H9 (cell line): ENCODE data around the gene PPP2R5E. TPM values are rescaled to one million over a fixed set of nuclear protein-coding genes. Genes with fewer than 3 reads are reported as not detected.

Experiments used
- DNase-seq: peaks from one replicate; pipeline ENCODE4 v3.0.0-alpha.2; 2017
- H2AFZ ChIP-seq: one replicate; pipeline ENCODE4 v1.6.1; 2013; ENCODE audit warnings: mild to moderate bottlenecking, low read length, control low read depth, moderate library complexity
- H2AK5ac ChIP-seq: 2 replicates; pipeline ENCODE4 v1.6.1; 2013; ENCODE audit warnings: low read length, control low read depth, mixed read lengths; ENCODE audit not compliant: insufficient read length
- H2BK120ac ChIP-seq: one replicate; pipeline ENCODE4 v1.6.1; 2013; ENCODE audit warnings: low read depth, mild to moderate bottlenecking, low read length, control low read depth, inconsistent platforms; ENCODE audit not compliant: poor library complexity, severe bottlenecking
- H2BK12ac ChIP-seq: 2 replicates; pipeline ENCODE4 v1.6.1; 2013; ENCODE audit warnings: low read length, control low read depth, mixed read lengths, low read depth; ENCODE audit not compliant: insufficient read length
- H2BK15ac ChIP-seq: 2 replicates; pipeline ENCODE4 v1.6.1; 2013; ENCODE audit warnings: low read depth, low read length, control low read depth
- H2BK20ac ChIP-seq: one replicate; pipeline ENCODE4 v1.6.1; 2013; ENCODE audit warnings: low read depth, mild to moderate bottlenecking, low read length, control low read depth, inconsistent platforms; ENCODE audit not compliant: poor library complexity, severe bottlenecking
- H2BK5ac ChIP-seq: 2 replicates; pipeline ENCODE4 v1.6.1; 2013; ENCODE audit warnings: low read length, control low read depth, mixed read lengths; ENCODE audit not compliant: insufficient read length
- H3K14ac ChIP-seq: 2 replicates; pipeline ENCODE4 v1.6.1; 2013; ENCODE audit warnings: low read length, control low read depth; ENCODE audit not compliant: insufficient read depth
- H3K18ac ChIP-seq: 2 replicates; pipeline ENCODE4 v1.6.1; 2013; ENCODE audit warnings: low read depth, mild to moderate bottlenecking, mixed read lengths, low read length, control low read depth; ENCODE audit not compliant: insufficient read length
- H3K23ac ChIP-seq: 2 replicates; pipeline ENCODE4 v1.6.1; 2013; ENCODE audit warnings: low read length, control low read depth, mixed read lengths, low read depth; ENCODE audit not compliant: insufficient read length
- H3K23me2 ChIP-seq: 2 replicates; pipeline ENCODE4 v1.6.1; 2013; ENCODE audit warnings: low read depth, mild to moderate bottlenecking, mixed read lengths, low read length, control low read depth; ENCODE audit not compliant: insufficient read length, poor library complexity, severe bottlenecking
- H3K27ac ChIP-seq: 2 replicates; pipeline ENCODE4 v1.5.1; 2013; ENCODE audit warnings: low read length, control low read depth, mixed read lengths, low read depth; ENCODE audit not compliant: insufficient read length
- H3K27me3 ChIP-seq: 2 replicates; pipeline ENCODE4 v1.6.1; 2013; ENCODE audit warnings: low read length, control low read depth, inconsistent platforms; ENCODE audit not compliant: insufficient read depth
- H3K4ac ChIP-seq: 2 replicates; pipeline ENCODE4 v1.6.1; 2013; ENCODE audit warnings: low read depth, mild to moderate bottlenecking, control low read depth, inconsistent platforms, low read length, moderate library complexity
- H3K4me1 ChIP-seq: 2 replicates; pipeline ENCODE4 v1.6.1; 2013; ENCODE audit warnings: low read length, control low read depth, inconsistent platforms; ENCODE audit not compliant: insufficient read depth
- H3K4me2 ChIP-seq: 2 replicates; pipeline ENCODE4 v1.6.1; 2013; ENCODE audit warnings: low read length, control low read depth, mixed read lengths; ENCODE audit not compliant: insufficient read length, insufficient read depth
- H3K56ac ChIP-seq: 2 replicates; pipeline ENCODE4 v1.6.1; 2013; ENCODE audit warnings: low read depth, mild to moderate bottlenecking, mixed read lengths, low read length, control low read depth; ENCODE audit not compliant: insufficient read length
- H3K79me1 ChIP-seq: 2 replicates; pipeline ENCODE4 v1.6.1; 2013; ENCODE audit warnings: low read depth, mild to moderate bottlenecking, moderate library complexity, low read length, control low read depth, inconsistent platforms; ENCODE audit not compliant: insufficient read depth, poor library complexity, severe bottlenecking
- H3K79me2 ChIP-seq: 2 replicates; pipeline ENCODE4 v1.6.1; 2013; ENCODE audit warnings: low read length, control low read depth, inconsistent platforms; ENCODE audit not compliant: insufficient read depth
- H3K9ac ChIP-seq: 2 replicates; pipeline ENCODE4 v1.6.1; 2013; ENCODE audit warnings: low read length, control low read depth, mixed read lengths; ENCODE audit not compliant: insufficient read length; ENCODE audit errors: extremely low read depth
- H3K9me3 ChIP-seq: one replicate; pipeline ENCODE4 v1.6.1; 2013; ENCODE audit warnings: low read depth, low read length, inconsistent platforms; ENCODE audit not compliant: control insufficient read depth
- H3T11ph ChIP-seq: one replicate; pipeline ENCODE4 v1.6.1; 2013; ENCODE audit warnings: mild to moderate bottlenecking, low read length, control low read depth, inconsistent platforms
- H4K20me1 ChIP-seq: one replicate; pipeline ENCODE4 v1.6.1; 2013; ENCODE audit not compliant: control insufficient read depth, insufficient read length, insufficient read depth
- H4K5ac ChIP-seq: 2 replicates; pipeline ENCODE4 v1.6.1; 2013; ENCODE audit warnings: low read depth, mild to moderate bottlenecking, mixed read lengths, low read length, control low read depth; ENCODE audit not compliant: insufficient read length
- H4K8ac ChIP-seq: replicated peaks from 2 replicates; pipeline ENCODE4 v1.6.1; 2013; ENCODE audit warnings: low read length, control low read depth, mixed read lengths, low read depth; ENCODE audit not compliant: insufficient read length
- H4K91ac ChIP-seq: 2 replicates; pipeline ENCODE4 v1.6.1; 2013; ENCODE audit warnings: low read depth, mild to moderate bottlenecking, moderate library complexity, mixed read lengths, low read length, control low read depth; ENCODE audit not compliant: insufficient read length
- H3K27ac Mint-ChIP-seq, 3 experiments: 2 replicates in 2 of 3; 3 replicates in 1 of 3; pipeline ENCODE4 v1.8.0; 2020 to 2021; ENCODE audit warnings: mixed read lengths in 3 of 3, mild to moderate bottlenecking in 1 of 3, moderate library complexity in 1 of 3
- H3K27me3 Mint-ChIP-seq: 2 replicates; pipeline ENCODE4 v1.8.0; 2021; ENCODE audit warnings: low read depth, mild to moderate bottlenecking, moderate library complexity, mixed read lengths
- H3K36me3 Mint-ChIP-seq, 3 experiments: 2 replicates in 2 of 3; 3 replicates in 1 of 3; pipeline ENCODE4 v1.8.0; 2020 to 2021; ENCODE audit warnings: low read depth in 3 of 3, mixed read lengths in 3 of 3; ENCODE audit not compliant: insufficient read depth in 1 of 3
- H3K4me1 Mint-ChIP-seq, 2 experiments: 2 replicates each; pipeline ENCODE4 v1.8.0; 2020; ENCODE audit warnings: mixed read lengths in 2 of 2
- H3K4me3 Mint-ChIP-seq, 2 experiments: 2 replicates in 1 of 2; 3 replicates in 1 of 2; pipeline ENCODE4 v1.8.0; 2020 to 2021; ENCODE audit warnings: mild to moderate bottlenecking in 2 of 2, mixed read lengths in 2 of 2, moderate library complexity in 1 of 2
- H3K9me3 Mint-ChIP-seq, 2 experiments: 2 replicates in 1 of 2; 3 replicates in 1 of 2; pipeline ENCODE4 v1.8.0; 2020; ENCODE audit warnings: mild to moderate bottlenecking in 2 of 2, mixed read lengths in 2 of 2, moderate library complexity in 1 of 2
- CTCF ChIP-seq: fragments of 200-600 bp; sonication (generic); conservative IDR thresholded peaks from 3 replicates; pipeline ENCODE4 v1.8.0; 2021; ENCODE audit warnings: antibody characterized with exemption, mild to moderate bottlenecking
- WGBS: extraction: QIAGEN DNeasy Blood & Tissue Kit; methylation state at CpG from one replicate; pipeline ENCODE4 v1.1.7; 2013; ENCODE audit warnings: missing lambda C conversion rate, low lambda C conversion rate, mixed read lengths; ENCODE audit not compliant: insufficient read length; ENCODE audit errors: extremely low coverage; 5-methylcytosine and 5-hydroxymethylcytosine counted together
- total RNA-seq: library from RNA; stranded (reverse); gene quantifications from 2 replicates; pipeline ENCODE4 v1.2.1, GENCODE V29; 2021

Gene PPP2R5E
- total RNA-seq, 1 experiment from 2014 or later, result 65.8 TPM

GRCh38 chr14:63322897-63323573 lies 220.1 kb downstream of the PPP2R5E start:
- Mint-ChIP-seq H3K9me3 (no peaks in the 10 kb centered on the region), H3K4me1 (peaks cover 11 to 14% of the 10 kb centered on the region in 2 experiments), H3K27me3 (no peaks in the 10 kb centered on the region), H3K36me3 (no peaks in the 10 kb centered on the region), H3K27ac (peak overlapping the region in 2 of 3 experiments; percentile 3 to 16; a peak in 2 of 7 replicates), H3K4me3 (no peak overlapping the region)
- Histone ChIP-seq H2BK120ac (no peak overlapping the region), H3K79me1 (no peaks in the 10 kb centered on the region), H3K9me3 (no peaks in the 10 kb centered on the region), H4K5ac (no peak overlapping the region), H3K27ac (no peak overlapping the region), H3K27me3 (no peaks in the 10 kb centered on the region), H4K20me1 (no peaks in the 10 kb centered on the region), H3K23ac (no peak overlapping the region), H2AFZ (no peak overlapping the region), H2BK15ac (no peak overlapping the region), H3K4ac (no peak overlapping the region), H3K23me2 (no peaks in the 10 kb centered on the region), H3K4me1 (peaks cover 5% of the 10 kb centered on the region; the same call in 1 of the 2 replicates), H3K56ac (no peak overlapping the region), H3K14ac (no peak overlapping the region), H3K9ac (no peak overlapping the region), H3T11ph (no peak overlapping the region), H4K8ac (no peak overlapping the region), H3K4me2 (no peak overlapping the region), H2BK20ac (no peak overlapping the region), H2BK12ac (no peak overlapping the region), H2BK5ac (no peak overlapping the region), H2AK5ac (no peak overlapping the region), H4K91ac (no peak overlapping the region), H3K18ac (no peak overlapping the region), H3K79me2 (no peaks in the 10 kb centered on the region)
- WGBS, result no CpG with 5 or more reads among the region's 9 CpGs
- no peak for DNase-seq
- no peak for TF ChIP-seq CTCF
